ENCODE results near the gene SSH2.
A peak's percentile ranks its signal among the peaks of the same experiment; 100 is the strongest.

SSH2 gene

DNA sequence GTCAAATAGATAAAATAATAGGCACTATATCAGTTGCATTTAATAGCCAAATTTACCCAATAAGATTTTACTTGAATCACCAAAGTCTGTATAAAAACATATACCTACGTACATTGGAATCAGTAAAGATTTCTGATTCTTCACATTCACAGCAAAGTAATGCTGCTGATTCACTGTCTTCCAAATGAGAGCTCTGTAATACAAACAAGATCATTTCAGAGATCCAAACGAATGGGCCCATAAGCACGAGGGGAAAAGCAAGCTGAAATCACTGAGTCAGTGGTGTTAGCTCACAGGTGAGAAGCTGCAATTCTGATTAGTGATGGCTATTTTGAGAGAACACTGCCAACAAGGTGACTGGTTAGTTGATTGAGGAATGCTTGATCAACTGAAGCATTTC is 81.3 kb downstream of the SSH2 start:
- H3K4me3 ChIP-seq (ENCODE audit: low read length): no peak overlapping the region

DNA sequence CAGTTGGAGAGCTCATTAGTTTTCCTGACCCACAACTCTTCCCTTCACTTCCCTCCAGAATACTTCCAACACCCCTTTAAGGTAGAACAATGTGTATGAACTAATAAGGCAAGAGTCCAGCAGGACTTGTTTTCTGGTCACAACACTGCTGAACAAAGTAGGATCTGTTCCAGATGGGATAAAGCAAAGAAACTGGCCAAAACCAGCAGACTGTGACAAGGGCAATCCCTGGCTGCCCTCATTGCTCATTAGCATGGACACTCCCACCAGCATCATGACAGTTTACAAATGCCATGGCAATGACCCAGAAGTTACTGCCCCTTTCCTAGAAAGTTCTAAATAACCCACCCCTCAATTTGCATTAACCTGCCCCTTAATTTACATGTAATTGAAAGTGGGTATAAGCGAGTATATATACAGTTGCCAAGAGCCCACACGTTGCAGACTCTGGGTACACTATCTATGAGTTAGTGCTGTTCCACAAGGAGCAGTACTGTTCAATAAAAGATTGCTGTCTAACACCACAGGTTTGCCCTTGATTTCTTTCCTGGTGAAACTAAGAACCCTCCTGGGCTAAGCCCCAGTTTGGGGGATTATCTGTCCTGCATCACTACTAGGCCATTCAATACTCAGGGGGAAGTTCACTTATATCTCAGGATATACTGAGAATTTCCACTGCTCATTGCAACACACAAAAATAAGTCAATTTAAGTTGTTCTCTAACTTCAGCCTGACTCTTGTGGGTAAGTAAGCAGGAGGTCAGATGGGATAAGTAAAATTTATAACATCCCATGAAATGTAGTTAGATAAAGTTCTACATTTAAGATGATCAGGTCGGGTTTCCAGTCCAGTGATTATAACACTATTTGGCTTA is 82.3 kb downstream of the SSH2 start:
- no peak overlapping the region for H3K4me3 ChIP-seq (ENCODE audit: low read length)
- DNase-seq (ENCODE audit: low read depth, low spot score): no peak

More for the DNA sequence above, 81.3 kb downstream of the SSH2 start:
- no peak for DNase-seq (ENCODE audit: low read depth, low spot score)

DNA sequence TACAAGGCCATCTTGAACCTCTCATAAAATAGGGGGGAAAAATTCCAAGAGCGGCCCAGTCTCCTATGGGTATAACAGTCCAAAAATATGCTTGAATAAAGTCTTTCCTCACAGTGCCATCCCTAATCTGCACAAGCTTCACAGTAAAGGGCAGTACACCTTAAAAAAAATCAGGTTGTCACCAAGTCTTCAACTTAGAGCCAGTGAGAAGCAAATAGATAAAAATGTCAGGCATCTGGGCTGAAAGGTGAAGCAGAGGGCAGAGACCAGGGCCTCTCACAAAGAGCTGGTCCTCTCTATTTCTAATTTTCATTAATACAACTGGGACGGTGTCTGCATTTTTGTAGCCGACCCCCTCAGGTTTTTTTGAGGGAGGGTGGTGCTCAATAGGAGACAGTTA is 82.9 kb downstream of the SSH2 start:
- no peak for DNase-seq (ENCODE audit: low read depth, low spot score)
- H3K4me3 ChIP-seq (ENCODE audit: low read length): no peak overlapping the region

- no peak for DNase-seq (ENCODE audit: low read depth, low spot score)
- H3K4me3 ChIP-seq (ENCODE audit: low read length): no peak overlapping the region
These were observed 83.7 kb downstream of the SSH2 start for GRCh38 chr17:29846298-29846697.

DNA sequence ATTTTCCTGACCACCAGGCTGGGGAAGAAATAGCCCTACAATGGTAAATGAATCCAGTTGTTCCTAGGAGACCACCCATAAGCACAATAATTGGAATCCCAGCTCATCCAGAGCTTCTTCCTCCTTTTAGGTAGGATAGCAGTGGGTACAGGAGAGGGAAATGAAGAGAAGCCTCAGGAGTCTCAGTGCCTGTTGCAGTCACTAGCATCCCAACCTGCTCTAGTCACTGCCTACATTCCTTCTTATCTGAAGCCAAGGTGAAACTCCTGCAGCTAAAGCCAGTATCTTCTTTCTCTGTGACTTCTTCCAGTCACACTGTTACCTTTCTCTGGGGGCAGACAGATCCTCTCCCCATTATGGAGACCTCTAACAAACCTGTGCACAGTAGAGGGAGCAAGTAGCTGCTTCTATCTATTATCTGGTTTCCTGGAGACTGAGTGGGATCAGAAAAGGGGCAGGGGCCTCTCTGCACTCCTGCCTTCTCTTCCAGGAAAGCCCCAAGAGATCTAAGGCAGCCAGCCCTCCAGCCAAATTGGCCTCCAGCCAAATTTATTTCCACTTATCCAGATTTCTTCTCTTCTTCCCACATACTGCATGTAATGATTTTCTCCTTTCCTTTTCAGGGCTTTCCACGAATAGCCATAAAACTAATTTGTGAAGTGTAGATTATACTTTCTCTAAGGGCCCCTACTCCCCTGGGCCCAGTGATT is 85.5 kb downstream of the SSH2 start:
- H3K4me3 ChIP-seq (ENCODE audit: low read length): no peak overlapping the region
- no peak for DNase-seq (ENCODE audit: low read depth, low spot score)

- H3K4me3 ChIP-seq (ENCODE audit: low read length): no peak overlapping the region
- no peak for DNase-seq (ENCODE audit: low read depth, low spot score)
These were observed 89.1 kb downstream of the SSH2 start for GRCh38 chr17:29840884-29841283.

- DNase-seq (ENCODE audit: low read depth, low spot score): no peak
- no peak overlapping the region for H3K4me3 ChIP-seq (ENCODE audit: low read length)
These were observed 90.4 kb downstream of the SSH2 start for GRCh38 chr17:29839656-29840055.

GRCh38 chr17:29838961-29839360 is 91.1 kb downstream of the SSH2 start:
- no peak for DNase-seq (ENCODE audit: low read depth, low spot score)
- H3K4me3 ChIP-seq (ENCODE audit: low read length): no peak overlapping the region

DNA sequence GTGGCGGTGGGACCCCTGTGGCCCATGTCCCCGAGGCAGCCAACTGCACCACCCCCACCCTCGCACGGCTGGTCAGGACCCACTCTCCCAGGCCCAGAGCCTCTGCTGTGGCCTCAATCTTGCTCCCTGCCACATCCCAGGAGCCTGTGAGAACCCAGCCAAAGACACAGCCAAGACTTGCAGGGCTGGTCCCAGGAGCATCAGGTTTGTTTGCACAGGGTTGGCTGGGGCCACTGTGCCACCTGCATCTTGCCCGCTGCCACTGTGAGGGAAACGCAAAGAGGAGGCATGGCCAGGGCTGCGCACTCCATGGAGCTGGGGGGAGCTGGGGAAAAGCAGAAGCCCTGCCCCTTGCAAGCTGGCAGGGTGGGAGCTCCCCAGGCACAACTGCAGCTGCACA is 92.5 kb downstream of the SSH2 start:
- no peak overlapping the region for H3K4me3 ChIP-seq (ENCODE audit: low read length)
- DNase-seq (ENCODE audit: low read depth, low spot score): no peak

DNA sequence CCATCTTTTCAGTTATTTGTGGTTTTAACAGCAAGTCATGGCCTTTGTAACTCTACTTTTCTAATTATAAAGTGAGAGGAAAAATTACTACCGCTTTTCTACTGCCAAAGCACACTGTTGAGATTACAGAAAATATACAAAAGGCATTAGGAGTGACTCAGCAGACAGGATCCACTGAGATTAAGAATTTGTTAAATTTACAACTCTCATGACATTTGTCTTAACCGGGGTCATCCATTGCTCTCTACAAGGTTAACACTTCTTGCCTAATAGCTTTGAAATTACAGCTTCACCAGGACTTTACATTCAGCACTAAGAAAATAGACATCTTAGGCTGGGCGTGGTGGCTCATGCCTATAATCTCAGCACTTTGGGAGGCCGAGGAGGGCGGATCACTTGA is 93.4 kb downstream of the SSH2 start:
- DNase-seq (ENCODE audit: low read depth, low spot score): no peak
- H3K4me3 ChIP-seq (ENCODE audit: low read length): no peak overlapping the region

GRCh38 chr17:29835435-29836351 is 94.3 kb downstream of the SSH2 start:
- DNase-seq (ENCODE audit: low read depth, low spot score): no peak
- no peak overlapping the region for H3K4me3 ChIP-seq (ENCODE audit: low read length)

DNA sequence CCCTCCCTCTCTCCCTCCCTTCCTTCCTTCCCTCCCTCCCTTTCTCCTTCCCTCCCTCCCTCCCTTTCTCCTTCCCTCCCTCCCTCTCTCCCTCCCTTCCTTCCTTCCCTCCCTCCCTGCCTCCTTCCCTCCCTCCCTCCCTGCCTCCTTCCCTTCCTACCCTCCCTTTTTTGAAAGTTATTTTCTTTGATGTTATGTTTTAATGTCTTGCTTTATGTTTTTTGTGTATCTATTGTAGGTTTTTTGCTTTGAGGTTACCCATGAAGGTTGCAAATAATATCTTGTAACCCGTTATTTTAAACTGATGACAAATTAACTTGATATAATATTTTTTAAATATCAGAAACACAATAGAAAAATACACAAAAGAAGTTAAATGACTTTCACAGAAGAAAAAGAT is 96.2 kb downstream of the SSH2 start:
- DNase-seq (ENCODE audit: low read depth, low spot score): no peak
- H3K4me3 ChIP-seq (ENCODE audit: low read length): no peak overlapping the region

GRCh38 chr17:29828676-29829284 is 101.2 kb downstream of the SSH2 start:
- H3K4me3 ChIP-seq (ENCODE audit: low read length): no peak overlapping the region
- peak; percentile 48 for DNase-seq (ENCODE audit: low read depth, low spot score)

DNA sequence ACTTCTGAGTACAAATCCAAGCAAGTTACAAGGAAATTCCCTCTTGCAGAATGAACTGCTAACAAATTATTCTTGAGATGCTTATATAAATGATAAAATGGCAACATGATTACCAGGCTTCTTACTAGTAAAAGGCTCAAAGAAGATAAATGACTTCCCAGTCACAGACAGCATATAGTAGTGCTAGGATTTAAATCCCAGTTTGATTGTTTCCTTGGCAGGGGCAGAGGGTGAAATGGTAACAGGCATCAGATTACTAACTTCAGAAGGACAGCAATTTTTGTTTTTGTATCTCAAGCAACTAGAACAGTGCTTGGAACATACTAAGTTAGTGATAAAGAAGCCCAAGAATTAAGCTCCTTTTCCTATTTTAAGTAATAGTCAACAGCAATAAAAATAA is 102.8 kb downstream of the SSH2 start:
- no peak for DNase-seq (ENCODE audit: low read depth, low spot score)
- no peak overlapping the region for H3K4me3 ChIP-seq (ENCODE audit: low read length)

DNA sequence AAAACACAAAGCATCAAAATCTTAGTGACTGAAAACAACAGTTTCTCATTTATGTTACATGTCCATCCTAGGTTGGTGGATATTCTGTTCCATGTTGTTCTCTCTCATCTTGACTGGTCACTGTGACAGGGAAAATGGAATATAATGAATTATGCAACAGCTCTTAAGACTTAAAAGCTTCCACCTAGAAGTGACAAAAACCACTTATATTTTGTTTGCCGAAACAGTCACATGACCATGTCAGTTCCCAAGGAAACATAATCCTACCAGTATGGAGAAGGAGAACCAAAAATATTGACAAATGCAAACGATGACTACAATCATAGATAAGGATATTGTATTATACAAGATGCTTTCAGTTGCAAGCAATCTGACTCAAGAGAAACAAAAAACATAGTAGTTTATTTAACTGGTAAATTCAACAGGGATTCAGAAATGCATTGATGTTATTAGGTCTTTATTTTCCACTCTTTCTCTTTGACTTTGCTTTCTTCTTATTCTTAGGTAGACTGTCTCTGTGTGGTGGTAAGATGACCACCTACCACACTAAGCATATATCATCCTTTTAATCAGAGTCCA is 103.8 kb downstream of the SSH2 start:
- H3K4me3 ChIP-seq (ENCODE audit: low read length): no peak overlapping the region
- no peak for DNase-seq (ENCODE audit: low read depth, low spot score)

DNA sequence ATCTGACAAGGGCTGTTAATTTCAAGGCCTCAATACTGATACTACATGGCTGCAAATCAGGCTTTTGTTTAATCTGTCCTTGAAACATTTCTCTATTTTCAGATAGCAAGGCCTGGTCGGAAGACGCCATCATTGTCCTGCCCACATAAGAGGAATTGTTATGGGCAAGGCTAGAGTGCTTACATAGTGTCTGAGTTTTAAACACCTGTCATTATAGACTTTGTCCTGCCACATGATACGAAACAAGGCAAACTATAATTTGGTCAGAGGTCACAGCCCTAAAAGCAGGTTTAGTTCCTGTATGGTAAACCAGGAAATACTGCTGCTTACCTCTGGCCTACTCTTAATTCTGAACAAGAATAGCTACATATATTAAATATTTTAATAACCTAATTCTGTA is 104.4 kb downstream of the SSH2 start:
- no peak overlapping the region for H3K4me3 ChIP-seq (ENCODE audit: low read length)
- DNase-seq (ENCODE audit: low read depth, low spot score): no peak

DNA sequence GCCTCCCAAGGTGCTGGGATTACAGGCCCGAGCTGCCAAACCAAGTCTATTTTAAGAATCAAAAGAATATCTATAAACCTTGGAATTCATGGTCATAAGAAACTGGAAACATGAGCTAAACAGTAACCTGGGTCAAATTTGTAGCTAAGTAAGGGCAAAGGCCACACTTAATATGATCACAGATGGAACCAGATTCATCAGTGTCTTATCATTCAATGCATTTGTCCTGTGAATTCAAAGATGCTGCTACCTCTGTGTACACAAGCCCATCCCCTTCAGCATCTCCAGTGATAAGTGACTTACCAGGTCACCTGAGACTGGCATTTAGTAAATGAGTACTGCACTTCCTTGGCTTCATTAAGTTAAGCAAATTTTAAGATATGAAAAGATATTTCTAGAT is 108.1 kb downstream of the SSH2 start:
- no peak overlapping the region for H3K4me3 ChIP-seq (ENCODE audit: low read length)
- no peak for DNase-seq (ENCODE audit: low read depth, low spot score)

GRCh38 chr17:29820425-29820824 is 109.6 kb downstream of the SSH2 start:
- no peak overlapping the region for H3K4me3 ChIP-seq (ENCODE audit: low read length)
- no peak for DNase-seq (ENCODE audit: low read depth, low spot score)
